ENCODE results near the gene C12orf60. TPM values are rescaled to one million over a fixed set of nuclear protein-coding genes. Genes with fewer than 3 reads are reported as not detected.

C12orf60 gene
- total and polyA plus RNA-seq, 2 donors from 2014 or later, result 2.0 to 4.5 TPM

DNA sequence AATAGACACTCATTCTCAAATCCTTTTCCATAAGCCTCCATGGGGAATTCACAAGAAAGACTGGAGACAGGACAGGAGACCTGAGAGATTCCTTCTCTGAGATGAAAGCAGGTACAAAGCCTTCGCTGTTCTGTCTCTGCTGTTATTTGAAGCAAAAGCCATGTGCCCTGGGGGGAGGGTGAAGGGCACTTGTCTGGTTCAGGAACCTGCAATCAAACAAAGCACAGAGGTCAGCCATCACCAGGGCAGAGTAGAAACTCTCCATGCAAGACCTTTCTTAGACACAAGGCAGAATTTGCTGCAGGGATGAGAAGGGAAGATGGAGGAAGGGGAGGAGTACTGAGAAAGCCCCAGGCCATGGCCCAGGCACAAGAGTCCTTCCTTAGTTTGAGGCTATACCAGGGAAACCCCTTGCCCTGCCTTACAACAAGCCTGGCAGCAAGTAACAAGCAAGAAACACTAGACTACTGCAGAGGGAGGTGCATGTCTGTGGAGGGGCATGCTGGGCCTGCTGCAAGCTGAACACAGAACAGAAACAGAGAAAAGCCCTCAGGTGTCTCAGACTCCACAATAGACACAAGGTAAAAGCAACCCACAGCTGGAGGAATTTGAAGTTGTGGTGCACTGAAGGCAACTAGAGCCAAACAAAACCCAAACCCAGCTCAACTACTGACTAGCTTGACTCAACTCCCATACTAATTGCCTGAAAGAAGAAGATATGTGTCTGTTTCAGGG is 47.6 kb downstream of the C12orf60 start:
- H3K27ac ChIP-seq (ENCODE audit: low read depth in 2 of 2, low read length in 2 of 2), result no peak overlapping the region
- FAIRE-seq (no peak), DNase-seq (no peak)
- TF ChIP-seq, protein P1, sequence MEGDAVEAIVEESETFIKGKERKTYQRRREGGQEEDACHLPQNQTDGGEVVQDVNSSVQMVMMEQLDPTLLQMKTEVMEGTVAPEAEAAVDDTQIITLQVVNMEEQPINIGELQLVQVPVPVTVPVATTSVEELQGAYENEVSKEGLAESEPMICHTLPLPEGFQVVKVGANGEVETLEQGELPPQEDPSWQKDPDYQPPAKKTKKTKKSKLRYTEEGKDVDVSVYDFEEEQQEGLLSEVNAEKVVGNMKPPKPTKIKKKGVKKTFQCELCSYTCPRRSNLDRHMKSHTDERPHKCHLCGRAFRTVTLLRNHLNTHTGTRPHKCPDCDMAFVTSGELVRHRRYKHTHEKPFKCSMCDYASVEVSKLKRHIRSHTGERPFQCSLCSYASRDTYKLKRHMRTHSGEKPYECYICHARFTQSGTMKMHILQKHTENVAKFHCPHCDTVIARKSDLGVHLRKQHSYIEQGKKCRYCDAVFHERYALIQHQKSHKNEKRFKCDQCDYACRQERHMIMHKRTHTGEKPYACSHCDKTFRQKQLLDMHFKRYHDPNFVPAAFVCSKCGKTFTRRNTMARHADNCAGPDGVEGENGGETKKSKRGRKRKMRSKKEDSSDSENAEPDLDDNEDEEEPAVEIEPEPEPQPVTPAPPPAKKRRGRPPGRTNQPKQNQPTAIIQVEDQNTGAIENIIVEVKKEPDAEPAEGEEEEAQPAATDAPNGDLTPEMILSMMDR (IDR thresholded peaks at IDR 0.05; ENCODE audit: borderline replicate concordance, extremely low read depth, insufficient read depth), result no peak
- intact Hi-C loops (cut with DNase I), result no loop called here
- no peaks in the 10 kb centered on the region for H3K27me3 ChIP-seq (ENCODE audit: control insufficient read depth, insufficient read depth, low read length)
- H3K4me3 ChIP-seq (ENCODE audit: low read length in 3 of 3), result no peak overlapping the region
- peaks cover 5 to 15% (median 11%) of the 10 kb centered on the region in 3 donors for H3K4me1 ChIP-seq (ENCODE audit: control insufficient read depth in 2 of 3, insufficient read depth in 2 of 3, low read depth in 1 of 3, low read length in 3 of 3)
- no peaks in the 10 kb centered on the region for H3K36me3 ChIP-seq (ENCODE audit: control insufficient read depth in 2 of 3, insufficient read depth in 3 of 3, low read length in 3 of 3)
- H3K9ac ChIP-seq (ENCODE audit: low read length in 3 of 3), result no peak overlapping the region
- no peaks in the 10 kb centered on the region for H3K9me3 ChIP-seq (ENCODE audit: control insufficient read depth in 2 of 3, insufficient read depth in 1 of 3, low read length in 3 of 3)

DNA sequence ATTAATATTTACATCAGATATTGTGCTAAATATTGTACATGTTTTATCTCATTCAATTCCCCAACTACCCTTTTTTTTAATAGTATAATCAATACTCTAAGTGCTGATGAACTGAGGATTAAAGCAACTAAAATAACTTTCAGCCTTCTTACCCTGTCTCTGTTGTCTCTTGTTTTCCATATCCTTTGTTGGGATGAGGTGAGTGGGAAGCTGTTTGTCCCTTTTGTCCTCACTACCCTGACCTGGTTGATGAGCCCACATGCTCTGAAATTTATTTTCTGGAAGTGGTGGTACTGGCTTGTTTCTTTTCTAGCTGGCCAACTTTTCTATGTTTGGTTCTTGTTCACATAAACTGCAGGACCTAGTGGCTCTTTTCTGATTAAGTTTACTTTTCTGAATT is 49.4 kb downstream of the C12orf60 start:
- FAIRE-seq (no peak), DNase-seq (no peak)
- no peaks in the 10 kb centered on the region for H3K36me3 ChIP-seq (ENCODE audit: control insufficient read depth in 2 of 3, insufficient read depth in 3 of 3, low read length in 3 of 3)
- H3K27ac ChIP-seq (ENCODE audit: low read depth in 2 of 2, low read length in 2 of 2), result no peak overlapping the region
- H3K9me3 ChIP-seq (ENCODE audit: control insufficient read depth in 2 of 3, insufficient read depth in 1 of 3, low read length in 3 of 3), result peaks cover 0 to 2% (median 0%) of the 10 kb centered on the region in 3 donors
- TF ChIP-seq, protein P1 (IDR thresholded peaks at IDR 0.05; ENCODE audit: borderline replicate concordance, extremely low read depth, insufficient read depth), result no peak
- H3K27me3 ChIP-seq (ENCODE audit: control insufficient read depth, insufficient read depth, low read length), result no peaks in the 10 kb centered on the region
- H3K4me1 ChIP-seq (ENCODE audit: control insufficient read depth in 2 of 3, insufficient read depth in 2 of 3, low read depth in 1 of 3, low read length in 3 of 3), result peaks cover 0 to 4% (median 0%) of the 10 kb centered on the region in 3 donors
- intact Hi-C loops (cut with DNase I), result no loop called here
- no peak overlapping the region for H3K9ac ChIP-seq (ENCODE audit: low read length in 3 of 3)
- no peak overlapping the region for H3K4me3 ChIP-seq (ENCODE audit: low read length in 3 of 3)

DNA sequence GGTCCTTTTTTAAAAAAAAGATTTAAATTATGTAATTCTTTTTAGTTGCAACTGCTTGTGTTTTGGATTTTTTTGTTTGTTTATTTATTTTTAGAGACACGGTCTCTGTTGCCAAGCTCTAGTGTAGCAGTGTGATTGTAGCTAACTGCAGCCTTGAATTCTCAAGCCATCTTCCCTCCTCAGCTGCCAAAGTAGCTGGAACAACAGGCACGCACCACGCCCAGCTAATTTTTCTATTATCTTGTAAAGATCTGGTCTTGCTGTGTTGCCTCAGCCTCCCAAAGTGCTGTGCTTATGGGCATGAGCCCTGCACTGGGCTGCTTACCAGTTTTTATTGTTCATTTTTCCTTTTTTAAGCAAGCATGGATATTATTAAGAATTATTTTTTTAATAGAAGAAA is 50.5 kb downstream of the C12orf60 start:
- FAIRE-seq, result no peak
- no peaks in the 10 kb centered on the region for H3K36me3 ChIP-seq (ENCODE audit: control insufficient read depth in 2 of 3, insufficient read depth in 3 of 3, low read length in 3 of 3)

More for the DNA sequence above, 50.5 kb downstream of the C12orf60 start:
- Histone ChIP-seq H3K27ac (ENCODE audit: low read depth in 2 of 2, low read length in 2 of 2) (no peak overlapping the region), H3K27me3 (ENCODE audit: control insufficient read depth, insufficient read depth, low read length) (no peaks in the 10 kb centered on the region), H3K9ac (ENCODE audit: low read length in 3 of 3) (no peak overlapping the region), H3K4me3 (ENCODE audit: low read length in 3 of 3) (no peak overlapping the region), H3K4me1 (ENCODE audit: control insufficient read depth in 2 of 3, insufficient read depth in 2 of 3, low read depth in 1 of 3, low read length in 3 of 3) (peaks cover 0 to 4% (median 0%) of the 10 kb centered on the region in 3 donors), H3K9me3 (ENCODE audit: control insufficient read depth in 2 of 3, insufficient read depth in 1 of 3, low read length in 3 of 3) (peaks cover 0 to 5% (median 0%) of the 10 kb centered on the region in 3 donors)
- peak in 1 of 5 donors; percentile 46 for DNase-seq
- intact Hi-C loops (cut with DNase I), result no loop called here
- TF ChIP-seq, protein P1 (IDR thresholded peaks at IDR 0.05; ENCODE audit: borderline replicate concordance, extremely low read depth, insufficient read depth), result no peak
